ENCODE data around the gene YIF1A. TPM values are rescaled to one million over a fixed set of nuclear protein-coding genes. Genes with fewer than 3 reads are reported as not detected.

The YIF1A gene
- total and polyA plus RNA-seq, 2 of the 4 experiments (the other 2 are of a cell fraction), result 128 to 207 TPM

DNA sequence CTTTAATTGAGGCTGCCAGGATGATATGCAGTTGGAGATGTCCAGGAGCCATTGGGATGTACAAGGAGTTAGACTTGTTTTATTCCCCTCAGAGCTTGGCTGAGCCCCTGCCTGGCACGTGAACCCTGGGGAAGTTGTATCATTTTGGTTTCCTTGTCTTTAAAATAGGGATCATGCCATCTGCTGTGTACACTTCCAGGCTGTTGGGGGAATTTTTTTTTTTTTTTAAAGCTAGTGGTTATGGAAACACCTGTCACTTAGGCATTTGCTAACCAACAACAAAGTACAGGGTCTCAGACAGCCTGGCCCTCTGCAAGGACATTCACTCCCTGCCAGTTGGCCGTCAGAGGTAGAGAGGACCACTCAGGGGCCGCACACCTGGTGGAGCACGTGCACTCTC lies 29.0 kb downstream of the YIF1A start:
- POLR2A ChIA-PET (ENCODE audit: unreplicated experiment), result interaction anchor here (0.6 kb wide), 1 partner anchor 907 kb away, joined by 5 read pairs; no protein-coding TSS in a partner anchor
- H3K4ac ChIP-seq (ENCODE audit: low read depth, low read length), result no peak overlapping the region
- H3K4me2 ChIP-seq (ENCODE audit: low read depth, low read length), result no peak overlapping the region
- no peaks in the 10 kb centered on the region; the same call in 1 of the 2 replicates for H3K9me1 ChIP-seq (ENCODE audit: insufficient read depth, low read length)
- H3K4me3 ChIP-seq (ENCODE audit: insufficient read depth, low read depth, low read length), result no peak overlapping the region
- H3K27ac ChIP-seq (ENCODE audit: insufficient read depth, low read length), result no peak overlapping the region
- no peaks in the 10 kb centered on the region for H3K27me3 ChIP-seq (ENCODE audit: control insufficient read depth, insufficient read depth, low read length)
- H2AK9ac ChIP-seq (replicated peaks; ENCODE audit: low read depth, low read length, poor library complexity), result no peak overlapping the region
- H4K91ac ChIP-seq (ENCODE audit: insufficient read depth, low read depth, low read length), result no peak overlapping the region
- H3K14ac ChIP-seq (replicated peaks; ENCODE audit: low read depth, low read length), result no peak overlapping the region
- no peak overlapping the region for H3K18ac ChIP-seq (ENCODE audit: low read depth, low read length)
- no peak overlapping the region for H4K8ac ChIP-seq (ENCODE audit: low read depth in 2 of 2, low read length in 2 of 2)
- H2AK5ac ChIP-seq (ENCODE audit: low read depth, low read length), result no peak overlapping the region
- TF ChIP-seq, protein P1, sequence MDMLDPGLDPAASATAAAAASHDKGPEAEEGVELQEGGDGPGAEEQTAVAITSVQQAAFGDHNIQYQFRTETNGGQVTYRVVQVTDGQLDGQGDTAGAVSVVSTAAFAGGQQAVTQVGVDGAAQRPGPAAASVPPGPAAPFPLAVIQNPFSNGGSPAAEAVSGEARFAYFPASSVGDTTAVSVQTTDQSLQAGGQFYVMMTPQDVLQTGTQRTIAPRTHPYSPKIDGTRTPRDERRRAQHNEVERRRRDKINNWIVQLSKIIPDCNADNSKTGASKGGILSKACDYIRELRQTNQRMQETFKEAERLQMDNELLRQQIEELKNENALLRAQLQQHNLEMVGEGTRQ (IDR thresholded peaks at IDR 0.05; ENCODE audit: low read depth, low read length), result no peak
- TF ChIP-seq CHD1 (IDR thresholded peaks at IDR 0.05; ENCODE audit: low read depth, low read length), result no peak
- no peak for TF ChIP-seq MAFK (IDR thresholded peaks at IDR 0.05; ENCODE audit: low read depth, low read length)
- no peak for TF ChIP-seq FOS (IDR thresholded peaks at IDR 0.05; ENCODE audit: low read depth, low read length)
- TF ChIP-seq POLR2A (IDR thresholded peaks at IDR 0.05; ENCODE audit: low read depth, low read length), result no peak
- no peak for TF ChIP-seq RCOR1 (IDR thresholded peaks at IDR 0.05; ENCODE audit: insufficient replicate concordance, low read length)
- TF ChIP-seq RFX5 (IDR thresholded peaks at IDR 0.05; ENCODE audit: low read depth, low read length), result no peak
- TF ChIP-seq CEBPB (IDR thresholded peaks at IDR 0.05; ENCODE audit: low read depth, low read length), result no peak
- TF ChIP-seq, protein P2, sequence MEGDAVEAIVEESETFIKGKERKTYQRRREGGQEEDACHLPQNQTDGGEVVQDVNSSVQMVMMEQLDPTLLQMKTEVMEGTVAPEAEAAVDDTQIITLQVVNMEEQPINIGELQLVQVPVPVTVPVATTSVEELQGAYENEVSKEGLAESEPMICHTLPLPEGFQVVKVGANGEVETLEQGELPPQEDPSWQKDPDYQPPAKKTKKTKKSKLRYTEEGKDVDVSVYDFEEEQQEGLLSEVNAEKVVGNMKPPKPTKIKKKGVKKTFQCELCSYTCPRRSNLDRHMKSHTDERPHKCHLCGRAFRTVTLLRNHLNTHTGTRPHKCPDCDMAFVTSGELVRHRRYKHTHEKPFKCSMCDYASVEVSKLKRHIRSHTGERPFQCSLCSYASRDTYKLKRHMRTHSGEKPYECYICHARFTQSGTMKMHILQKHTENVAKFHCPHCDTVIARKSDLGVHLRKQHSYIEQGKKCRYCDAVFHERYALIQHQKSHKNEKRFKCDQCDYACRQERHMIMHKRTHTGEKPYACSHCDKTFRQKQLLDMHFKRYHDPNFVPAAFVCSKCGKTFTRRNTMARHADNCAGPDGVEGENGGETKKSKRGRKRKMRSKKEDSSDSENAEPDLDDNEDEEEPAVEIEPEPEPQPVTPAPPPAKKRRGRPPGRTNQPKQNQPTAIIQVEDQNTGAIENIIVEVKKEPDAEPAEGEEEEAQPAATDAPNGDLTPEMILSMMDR (conservative IDR thresholded peaks at IDR 0.05; ENCODE audit: low read depth, low read length), result no peak
- TF ChIP-seq BHLHE40 (IDR thresholded peaks at IDR 0.05; ENCODE audit: low read depth, low read length), result no peak
- no peak for TF ChIP-seq MXI1 (IDR thresholded peaks at IDR 0.05; ENCODE audit: borderline replicate concordance, low read depth, low read length)
- TF ChIP-seq, protein P3, sequence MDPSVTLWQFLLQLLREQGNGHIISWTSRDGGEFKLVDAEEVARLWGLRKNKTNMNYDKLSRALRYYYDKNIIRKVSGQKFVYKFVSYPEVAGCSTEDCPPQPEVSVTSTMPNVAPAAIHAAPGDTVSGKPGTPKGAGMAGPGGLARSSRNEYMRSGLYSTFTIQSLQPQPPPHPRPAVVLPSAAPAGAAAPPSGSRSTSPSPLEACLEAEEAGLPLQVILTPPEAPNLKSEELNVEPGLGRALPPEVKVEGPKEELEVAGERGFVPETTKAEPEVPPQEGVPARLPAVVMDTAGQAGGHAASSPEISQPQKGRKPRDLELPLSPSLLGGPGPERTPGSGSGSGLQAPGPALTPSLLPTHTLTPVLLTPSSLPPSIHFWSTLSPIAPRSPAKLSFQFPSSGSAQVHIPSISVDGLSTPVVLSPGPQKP (IDR thresholded peaks at IDR 0.05; ENCODE audit: borderline replicate concordance, low read depth, low read length), result no peak
- no peak for TF ChIP-seq NFE2L2 (IDR thresholded peaks at IDR 0.05; ENCODE audit: low read depth, low read length)
- TF ChIP-seq MAZ (IDR thresholded peaks at IDR 0.05; ENCODE audit: borderline replicate concordance, low read depth, low read length), result no peak
- TF ChIP-seq RAD21 (IDR thresholded peaks at IDR 0.05; ENCODE audit: low read length), result no peak
- no peak for TF ChIP-seq SMC3 (IDR thresholded peaks at IDR 0.05; ENCODE audit: low read depth, low read length)
- H2BK120ac ChIP-seq (ENCODE audit: low read depth, low read length), result no peak overlapping the region
- no peak for ATAC-seq (ENCODE audit: low read depth)
- H2BK15ac ChIP-seq (ENCODE audit: low read depth, low read length), result no peak overlapping the region
- H4K5ac ChIP-seq (ENCODE audit: low read depth, low read length), result no peak overlapping the region
- no peak overlapping the region for H3K23ac ChIP-seq (ENCODE audit: low read depth, low read length)
- BruUV-seq (replicated peaks), result no TSS peak
- intact Hi-C loops (cut with micrococcal nuclease), result loop anchor here (2.0 kb wide), 2 partner anchors 37 to 189 kb away; partner anchors contain the start of gene PACS1
- WGBS, 2 experiments (ENCODE audit: extremely low coverage in 2 of 2, insufficient read length in 1 of 2), result no CpG with 5 or more reads among the region's 4 CpGs
- CTCF ChIA-PET, result interaction anchor here (0.8 kb wide), 2 partner anchors 38 to 52 kb away, joined by 3 read pairs; no protein-coding TSS in a partner anchor
- peaks cover 47% of the 10 kb centered on the region for H3K36me3 ChIP-seq (ENCODE audit: control insufficient read depth, insufficient read depth, low read length)
- no peak overlapping the region for H2BK20ac ChIP-seq (ENCODE audit: low read depth, low read length)
- DNase-seq, result no peak
- H3K9me3 ChIP-seq (ENCODE audit: control insufficient read depth, insufficient read depth, low read length), result no peaks in the 10 kb centered on the region
- H2BK5ac ChIP-seq (ENCODE audit: low read depth, low read length, poor library complexity, severe bottlenecking), result no peak overlapping the region
- H3K56ac ChIP-seq (ENCODE audit: extremely low read depth, insufficient read depth, low read length), result no peak overlapping the region
- no peak overlapping the region for H3K9ac ChIP-seq (ENCODE audit: low read depth, low read length)
- peaks cover 19% of the 10 kb centered on the region for H4K20me1 ChIP-seq (ENCODE audit: insufficient read depth, low read length)
- dilution Hi-C loops (cut with HindIII; ENCODE audit: low sequenced_read_pairs, unreplicated experiment), result no loop called here
- H3K79me1 ChIP-seq (ENCODE audit: low read depth in 1 of 2, low read length in 2 of 2), result peaks cover 28 to 53% of the 10 kb centered on the region in 2 experiments
- in situ Hi-C loops (cut with MboI; ENCODE audit: low sequenced_read_pairs), result no loop called here
- peaks cover 8% of the 10 kb centered on the region; the same call in 1 of the 2 replicates for H3K4me1 ChIP-seq (ENCODE audit: control insufficient read depth, insufficient read depth, low read length)
- H2AFZ ChIP-seq (replicated peaks; ENCODE audit: low read length, poor library complexity), result no peak overlapping the region
